SK-N-SH (cell line): Measurements from ENCODE around the gene SNX20. TPM values are rescaled to one million over a fixed set of nuclear protein-coding genes. Genes with fewer than 3 reads are reported as not detected.

Experiments used
- CTCF ChIA-PET: fragments of 300-600, 350-600 bp; formaldehyde crosslinking; extraction: SDS; loops from one replicate; lab custom pipeline; 2021; lab: Yijun Ruan, JAX
- POLR2A ChIA-PET: fragments of 350-600 bp; sonication (Branson Sonifier 250); formaldehyde crosslinking; extraction: SDS; loops from one replicate; lab custom pipeline; 2020; ENCODE audit warnings: antibody characterized with exemption, inconsistent platforms; lab: Yijun Ruan, JAX
- DNase-seq: peaks from one replicate; pipeline ENCODE4 v3.0.0; 2012
- H2AFZ ChIP-seq: fragments of 200-600 bp; sonication (generic); 2 replicates; pipeline ENCODE4 v1.8.1; 2016; ENCODE audit warnings: antibody characterized with exemption, mild to moderate bottlenecking, low read depth
- H3F3A ChIP-seq: fragments of 200-600 bp; sonication (generic); replicated peaks from 2 replicates; pipeline ENCODE3; 2016; ENCODE audit warnings: antibody characterized with exemption, mild to moderate bottlenecking; ENCODE audit not compliant: insufficient read depth
- H3K27ac ChIP-seq, 2 experiments: fragments of 200-500 bp in 1 of 2; fragments of 200-600 bp in 1 of 2; sonication (Bioruptor generic) in 1 of 2; sonication (generic), shearing (Covaris generic) in 1 of 2; 2 replicates each; pipeline versions ENCODE4 v1.5.1 to v1.6.1; 2014 to 2016; ENCODE audit warnings: low read depth in 2 of 2, inconsistent platforms in 1 of 2, low read length in 1 of 2, mild to moderate bottlenecking in 1 of 2, mixed read lengths in 1 of 2
- H3K27me3 ChIP-seq: fragments of 200-600 bp; sonication (generic), shearing (Covaris generic); 2 replicates; pipeline ENCODE4 v1.6.1; 2016; ENCODE audit warnings: mixed run types; ENCODE audit not compliant: insufficient read depth
- H3K36me3 ChIP-seq, 2 experiments: fragments of 200-500 bp in 1 of 2; fragments of 200-600 bp in 1 of 2; sonication (Bioruptor generic) in 1 of 2; sonication (generic) in 1 of 2; replicated peaks in 1 of 2; 2 replicates each; pipeline versions ENCODE3 to v1.5.1; 2014 to 2016; ENCODE audit warnings: low read length in 1 of 2, mild to moderate bottlenecking in 1 of 2; ENCODE audit not compliant: insufficient read depth in 2 of 2, control insufficient read depth in 1 of 2
- H3K4me1 ChIP-seq, 2 experiments: fragments of 200-500 bp in 1 of 2; fragments of 200-600 bp in 1 of 2; sonication (Bioruptor generic) in 1 of 2; sonication (generic), shearing (Covaris generic) in 1 of 2; 2 replicates each; pipeline versions ENCODE4 v1.5.1 to v1.6.1; 2014 to 2016; ENCODE audit warnings: low read depth in 1 of 2, low read length in 1 of 2, mixed run types in 1 of 2; ENCODE audit not compliant: insufficient read depth in 2 of 2, control insufficient read depth in 1 of 2
- H3K4me2 ChIP-seq: fragments of 200-600 bp; sonication (generic), shearing (Covaris generic); 2 replicates; pipeline ENCODE4 v1.6.1; 2017; ENCODE audit warnings: mixed run types
- H3K4me3 ChIP-seq, 2 experiments: fragments of 200-500 bp in 1 of 2; fragments of 200-600 bp in 1 of 2; sonication (Bioruptor generic) in 1 of 2; sonication (generic), shearing (Covaris generic) in 1 of 2; 2 replicates each; pipeline versions ENCODE4 v1.5.1 to v1.8.1; 2014 to 2016; ENCODE audit warnings: low read depth in 2 of 2, inconsistent platforms in 1 of 2, low read length in 1 of 2, mild to moderate bottlenecking in 1 of 2, mixed read lengths in 1 of 2, moderate library complexity in 1 of 2
- H3K79me2 ChIP-seq: fragments of 200-600 bp; sonication (generic); 2 replicates; pipeline ENCODE4 v1.8.1; 2017; ENCODE audit warnings: mild to moderate bottlenecking; ENCODE audit not compliant: insufficient read depth
- H3K9ac ChIP-seq: fragments of 200-600 bp; sonication (generic); 2 replicates; pipeline ENCODE4 v1.6.1; 2017; ENCODE audit warnings: mixed run types
- H3K9me2 ChIP-seq: fragments of 200-600 bp; sonication (generic); 2 replicates; pipeline ENCODE4 v1.6.1; 2017; ENCODE audit warnings: mixed run types
- H3K9me3 ChIP-seq: fragments of 200-600 bp; sonication (generic); 2 replicates; pipeline ENCODE4 v1.6.1; 2017; ENCODE audit warnings: mixed run types, mild to moderate bottlenecking, moderate library complexity
- H4K20me1 ChIP-seq: fragments of 200-600 bp; sonication (generic); 2 replicates; pipeline ENCODE4 v1.6.1; 2017; ENCODE audit warnings: mild to moderate bottlenecking, mixed run types; ENCODE audit not compliant: insufficient read depth
- CHD2 ChIP-seq: fragments of 150-350 bp; IDR thresholded peaks from 2 replicates; pipeline ENCODE4 v1.6.1; 2018; ENCODE audit warnings: low read length; ENCODE audit not compliant: partially characterized antibody
- EZH2phosphoT487 ChIP-seq: fragments of 200-600 bp; sonication (generic); IDR thresholded peaks from 2 replicates; pipeline ENCODE4 v1.6.1; 2017; ENCODE audit warnings: low read depth, mixed run types, mild to moderate bottlenecking, antibody characterized with exemption, moderate library complexity, borderline replicate concordance
- FOXM1 ChIP-seq: IDR thresholded peaks from 2 replicates; pipeline ENCODE4 v1.4.0; 2012; ENCODE audit warnings: low read depth, mild to moderate bottlenecking
- GATA2 ChIP-seq: sonication (generic); formaldehyde crosslinking; IDR thresholded peaks from 2 replicates; pipeline ENCODE4 v1.5.0; 2020; ENCODE audit warnings: mild to moderate bottlenecking, missing genetic modification reagents
- JUND ChIP-seq: IDR thresholded peaks from 2 replicates; pipeline ENCODE4 v1.4.0; 2012
- MXI1 ChIP-seq: IDR thresholded peaks from 2 replicates; pipeline ENCODE4 v1.6.1; 2012; ENCODE audit warnings: mild to moderate bottlenecking, low read depth, low read length, improper control_type of control experiment
- POLR2AphosphoS5 ChIP-seq: IDR thresholded peaks from 2 replicates; pipeline ENCODE4 v1.6.1; 2012; ENCODE audit warnings: low read depth, low read length
- SIN3A ChIP-seq: IDR thresholded peaks from 2 replicates; pipeline ENCODE4 v1.6.1; 2012; ENCODE audit warnings: low read depth, mild to moderate bottlenecking, low read length, moderate library complexity, borderline replicate concordance
- TAF1 ChIP-seq: IDR thresholded peaks from 2 replicates; pipeline ENCODE4 v1.6.1; 2012; ENCODE audit warnings: low read depth, mild to moderate bottlenecking, low read length, moderate library complexity, borderline replicate concordance
- TCF12 ChIP-seq: IDR thresholded peaks from 2 replicates; pipeline ENCODE4 v1.4.0; 2012
- WGBS: methylation state at CpG from one replicate; pipeline ENCODE4 v1.1.6; 2017; ENCODE audit warnings: low lambda C conversion rate; 5-methylcytosine and 5-hydroxymethylcytosine counted together
- polyA plus RNA-seq, 3 experiments: library from polyadenylated mRNA; depleted of rRNA; stranded (reverse); fragments of >200 nt; gene quantifications; 2 replicates each; pipeline ENCODE4 v1.2.3, GENCODE V29; 2012
- TF ChIP-seq, protein P1 (sequence below): IDR thresholded peaks from 2 replicates; pipeline ENCODE4 v1.4.0; 2012; ENCODE audit warnings: low read depth, borderline replicate concordance
- TF ChIP-seq, protein P2 (sequence below): IDR thresholded peaks from 2 replicates; pipeline ENCODE4 v1.6.1; 2012; ENCODE audit warnings: mild to moderate bottlenecking, low read depth, low read length, moderate library complexity
- TF ChIP-seq, protein P3 (sequence below): fragments of 150-350 bp; IDR thresholded peaks from 2 replicates; pipeline ENCODE4 v1.6.1; 2016; ENCODE audit warnings: mild to moderate bottlenecking, low read depth, low read length
- TF ChIP-seq, protein P4 (sequence below): IDR thresholded peaks from 2 replicates; pipeline ENCODE4; 2012
- TF ChIP-seq, protein P5 (sequence below): IDR thresholded peaks from 2 replicates; pipeline ENCODE4 v1.4.0; 2012; ENCODE audit warnings: low read depth, borderline replicate concordance

SNX20 gene
- polyA plus RNA-seq, 1 of the 3 experiments (the other 2 are of a cell fraction) = not detected

DNA sequence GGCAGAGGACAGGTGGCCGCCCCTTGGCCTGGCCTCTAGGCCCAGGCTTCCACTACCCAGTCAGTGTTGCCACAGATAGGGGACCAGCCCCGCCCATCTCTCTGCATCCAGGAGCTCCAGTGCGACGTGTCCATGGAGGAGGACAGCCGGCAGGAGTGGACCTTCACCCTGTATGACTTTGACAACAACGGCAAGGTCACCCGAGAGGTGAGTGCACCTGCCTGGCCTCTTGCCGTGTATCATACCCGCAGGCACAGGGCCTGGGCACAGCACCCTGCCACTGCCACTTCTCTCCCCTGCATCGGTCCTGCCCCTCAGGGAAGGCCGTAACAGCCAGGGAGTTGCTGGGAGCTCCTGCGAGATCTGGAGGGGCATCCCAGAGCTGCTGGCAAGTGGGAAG lies 55.7 kb downstream of the SNX20 start:
- H3K79me2 ChIP-seq = no peaks in the 10 kb centered on the region
- H3F3A ChIP-seq = no peaks in the 10 kb centered on the region
- no peaks in the 10 kb centered on the region for H3K9me2 ChIP-seq
- H3K9me3 ChIP-seq = no peaks in the 10 kb centered on the region
- no peak overlapping the region for H3K9ac ChIP-seq
- TF ChIP-seq, protein P1, sequence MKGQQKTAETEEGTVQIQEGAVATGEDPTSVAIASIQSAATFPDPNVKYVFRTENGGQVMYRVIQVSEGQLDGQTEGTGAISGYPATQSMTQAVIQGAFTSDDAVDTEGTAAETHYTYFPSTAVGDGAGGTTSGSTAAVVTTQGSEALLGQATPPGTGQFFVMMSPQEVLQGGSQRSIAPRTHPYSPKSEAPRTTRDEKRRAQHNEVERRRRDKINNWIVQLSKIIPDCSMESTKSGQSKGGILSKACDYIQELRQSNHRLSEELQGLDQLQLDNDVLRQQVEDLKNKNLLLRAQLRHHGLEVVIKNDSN = no peak
- TF ChIP-seq TCF12 (no peak), FOXM1 (no peak), JUND (no peak), EZH2phosphoT487 (no peak), TAF1 (no peak), CHD2 (no peak), POLR2AphosphoS5 (no peak), SIN3A (no peak), MXI1 (no peak), GATA2 (CRISPR knock-in tag) (no peak)
- TF ChIP-seq, protein P2, sequence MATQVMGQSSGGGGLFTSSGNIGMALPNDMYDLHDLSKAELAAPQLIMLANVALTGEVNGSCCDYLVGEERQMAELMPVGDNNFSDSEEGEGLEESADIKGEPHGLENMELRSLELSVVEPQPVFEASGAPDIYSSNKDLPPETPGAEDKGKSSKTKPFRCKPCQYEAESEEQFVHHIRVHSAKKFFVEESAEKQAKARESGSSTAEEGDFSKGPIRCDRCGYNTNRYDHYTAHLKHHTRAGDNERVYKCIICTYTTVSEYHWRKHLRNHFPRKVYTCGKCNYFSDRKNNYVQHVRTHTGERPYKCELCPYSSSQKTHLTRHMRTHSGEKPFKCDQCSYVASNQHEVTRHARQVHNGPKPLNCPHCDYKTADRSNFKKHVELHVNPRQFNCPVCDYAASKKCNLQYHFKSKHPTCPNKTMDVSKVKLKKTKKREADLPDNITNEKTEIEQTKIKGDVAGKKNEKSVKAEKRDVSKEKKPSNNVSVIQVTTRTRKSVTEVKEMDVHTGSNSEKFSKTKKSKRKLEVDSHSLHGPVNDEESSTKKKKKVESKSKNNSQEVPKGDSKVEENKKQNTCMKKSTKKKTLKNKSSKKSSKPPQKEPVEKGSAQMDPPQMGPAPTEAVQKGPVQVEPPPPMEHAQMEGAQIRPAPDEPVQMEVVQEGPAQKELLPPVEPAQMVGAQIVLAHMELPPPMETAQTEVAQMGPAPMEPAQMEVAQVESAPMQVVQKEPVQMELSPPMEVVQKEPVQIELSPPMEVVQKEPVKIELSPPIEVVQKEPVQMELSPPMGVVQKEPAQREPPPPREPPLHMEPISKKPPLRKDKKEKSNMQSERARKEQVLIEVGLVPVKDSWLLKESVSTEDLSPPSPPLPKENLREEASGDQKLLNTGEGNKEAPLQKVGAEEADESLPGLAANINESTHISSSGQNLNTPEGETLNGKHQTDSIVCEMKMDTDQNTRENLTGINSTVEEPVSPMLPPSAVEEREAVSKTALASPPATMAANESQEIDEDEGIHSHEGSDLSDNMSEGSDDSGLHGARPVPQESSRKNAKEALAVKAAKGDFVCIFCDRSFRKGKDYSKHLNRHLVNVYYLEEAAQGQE = no peak
- TF ChIP-seq, protein P3, sequence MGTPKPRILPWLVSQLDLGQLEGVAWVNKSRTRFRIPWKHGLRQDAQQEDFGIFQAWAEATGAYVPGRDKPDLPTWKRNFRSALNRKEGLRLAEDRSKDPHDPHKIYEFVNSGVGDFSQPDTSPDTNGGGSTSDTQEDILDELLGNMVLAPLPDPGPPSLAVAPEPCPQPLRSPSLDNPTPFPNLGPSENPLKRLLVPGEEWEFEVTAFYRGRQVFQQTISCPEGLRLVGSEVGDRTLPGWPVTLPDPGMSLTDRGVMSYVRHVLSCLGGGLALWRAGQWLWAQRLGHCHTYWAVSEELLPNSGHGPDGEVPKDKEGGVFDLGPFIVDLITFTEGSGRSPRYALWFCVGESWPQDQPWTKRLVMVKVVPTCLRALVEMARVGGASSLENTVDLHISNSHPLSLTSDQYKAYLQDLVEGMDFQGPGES = no peak
- TF ChIP-seq, protein P4, sequence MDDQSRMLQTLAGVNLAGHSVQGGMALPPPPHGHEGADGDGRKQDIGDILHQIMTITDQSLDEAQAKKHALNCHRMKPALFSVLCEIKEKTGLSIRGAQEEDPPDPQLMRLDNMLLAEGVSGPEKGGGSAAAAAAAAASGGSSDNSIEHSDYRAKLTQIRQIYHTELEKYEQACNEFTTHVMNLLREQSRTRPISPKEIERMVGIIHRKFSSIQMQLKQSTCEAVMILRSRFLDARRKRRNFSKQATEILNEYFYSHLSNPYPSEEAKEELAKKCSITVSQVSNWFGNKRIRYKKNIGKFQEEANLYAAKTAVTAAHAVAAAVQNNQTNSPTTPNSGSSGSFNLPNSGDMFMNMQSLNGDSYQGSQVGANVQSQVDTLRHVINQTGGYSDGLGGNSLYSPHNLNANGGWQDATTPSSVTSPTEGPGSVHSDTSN = no peak
- TF ChIP-seq, protein P5, sequence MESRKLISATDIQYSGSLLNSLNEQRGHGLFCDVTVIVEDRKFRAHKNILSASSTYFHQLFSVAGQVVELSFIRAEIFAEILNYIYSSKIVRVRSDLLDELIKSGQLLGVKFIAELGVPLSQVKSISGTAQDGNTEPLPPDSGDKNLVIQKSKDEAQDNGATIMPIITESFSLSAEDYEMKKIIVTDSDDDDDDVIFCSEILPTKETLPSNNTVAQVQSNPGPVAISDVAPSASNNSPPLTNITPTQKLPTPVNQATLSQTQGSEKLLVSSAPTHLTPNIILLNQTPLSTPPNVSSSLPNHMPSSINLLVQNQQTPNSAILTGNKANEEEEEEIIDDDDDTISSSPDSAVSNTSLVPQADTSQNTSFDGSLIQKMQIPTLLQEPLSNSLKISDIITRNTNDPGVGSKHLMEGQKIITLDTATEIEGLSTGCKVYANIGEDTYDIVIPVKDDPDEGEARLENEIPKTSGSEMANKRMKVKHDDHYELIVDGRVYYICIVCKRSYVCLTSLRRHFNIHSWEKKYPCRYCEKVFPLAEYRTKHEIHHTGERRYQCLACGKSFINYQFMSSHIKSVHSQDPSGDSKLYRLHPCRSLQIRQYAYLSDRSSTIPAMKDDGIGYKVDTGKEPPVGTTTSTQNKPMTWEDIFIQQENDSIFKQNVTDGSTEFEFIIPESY = no peak
- WGBS = 29% methylated on average over 1 of the region's 12 CpGs
- no peak overlapping the region for H2AFZ ChIP-seq
- H3K36me3 ChIP-seq = no peaks in the 10 kb centered on the region
- H4K20me1 ChIP-seq = no peaks in the 10 kb centered on the region
- ChIA-PET POLR2A (no interaction called here), CTCF (interaction anchor here (1.4 kb wide), 1 partner anchor 181 kb away, joined by 5 read pairs; no protein-coding TSS in a partner anchor)
- no peaks in the 10 kb centered on the region for H3K27me3 ChIP-seq
- DNase-seq = no peak
- no peak overlapping the region for H3K27ac ChIP-seq
- H3K4me3 ChIP-seq = no peak overlapping the region
- H3K4me2 ChIP-seq = no peak overlapping the region
- peaks cover 0 to 2% of the 10 kb centered on the region in 2 experiments; a peak in 1 of 4 replicates for H3K4me1 ChIP-seq
